HL-60 (cell line): ENCODE results near the gene FOXO3.

Experiments
- CTCF ChIP-seq: IDR thresholded peaks from one replicate; pipeline ENCODE4 v1.5.1; 2011; ENCODE audit warnings: low read length, control low read depth, inconsistent platforms; ENCODE audit not compliant: insufficient read depth
- REST ChIP-seq: IDR thresholded peaks from 2 replicates; pipeline ENCODE4 v1.6.1; 2012; ENCODE audit warnings: low read depth; ENCODE audit not compliant: insufficient replicate concordance
- SPI1 ChIP-seq: IDR thresholded peaks from 2 replicates; pipeline ENCODE4 v1.6.1; 2012; ENCODE audit warnings: low read depth, mild to moderate bottlenecking, borderline replicate concordance

- no peak for TF ChIP-seq CTCF
- TF ChIP-seq REST: no peak
- no peak for TF ChIP-seq SPI1
These were observed 158.8 kb downstream of the FOXO3 start for GRCh38 chr6:108719477-108719876.
